Mucosa of rectum (tissue), 2 donors: ENCODE measurements around the gene FKBP3.
A peak's percentile ranks its signal among the peaks of the same experiment; 100 is the strongest.
"Not testable (repeated sequence)": the region's sequence is repeated elsewhere in the genome, so short reads cannot be mapped to it uniquely, and the experiment has no call there.

Experiments used
- H3K27ac ChIP-seq, 2 donors: one replicate each; pipeline ENCODE4 v1.7.0; 2013; ENCODE audit warnings: inconsistent platforms in 2 of 2, low read depth in 2 of 2, low read length in 2 of 2
- H3K27me3 ChIP-seq, 2 donors: one replicate each; pipeline ENCODE4 v1.7.0; 2013; ENCODE audit warnings: low read length in 2 of 2; ENCODE audit not compliant: control insufficient read depth in 2 of 2, insufficient read depth in 2 of 2
- H3K36me3 ChIP-seq, 2 donors: one replicate each; pipeline ENCODE4 v1.7.0; 2013; ENCODE audit warnings: low read length in 2 of 2; ENCODE audit not compliant: control insufficient read depth in 2 of 2, insufficient read depth in 2 of 2
- H3K4me1 ChIP-seq, 2 donors: one replicate each; pipeline ENCODE4 v1.7.0; 2013; ENCODE audit warnings: low read length in 2 of 2, mild to moderate bottlenecking in 1 of 2; ENCODE audit not compliant: control insufficient read depth in 2 of 2, insufficient read depth in 2 of 2
- H3K4me3 ChIP-seq, 2 donors: one replicate each; pipeline ENCODE4 v1.7.0; 2013; ENCODE audit warnings: low read length in 2 of 2
- H3K9ac ChIP-seq, 2 donors: one replicate each; pipeline ENCODE4 v1.7.0; 2013; ENCODE audit warnings: low read length in 2 of 2, low read depth in 1 of 2, mild to moderate bottlenecking in 1 of 2
- H3K9me3 ChIP-seq, 2 donors: one replicate each; pipeline ENCODE4 v1.7.0; 2013; ENCODE audit warnings: low read length in 2 of 2; ENCODE audit not compliant: control insufficient read depth in 2 of 2
- donor health status: healthy.
- donor health status: Normal muscosa, but diverticular disease.

Gene FKBP3

DNA sequence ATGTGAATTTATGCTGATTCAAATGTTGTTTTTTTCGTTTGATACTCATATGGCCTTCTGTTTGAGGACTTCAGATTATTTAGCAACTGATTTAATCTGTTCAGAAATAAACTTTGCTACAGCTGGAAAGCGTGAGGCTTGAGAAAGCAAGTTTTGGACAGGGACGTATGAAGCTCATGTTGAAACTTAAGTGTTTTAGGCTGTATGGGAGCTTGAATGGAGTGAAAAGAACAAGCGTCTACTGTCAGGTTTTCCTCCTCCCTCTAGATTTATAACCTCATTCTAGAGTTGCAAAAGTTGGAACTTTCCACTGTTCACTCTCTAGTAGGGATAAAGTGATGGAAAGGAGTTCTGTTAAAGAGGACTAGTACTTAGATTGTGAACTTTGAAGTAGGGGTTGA is 49.3 kb downstream of the FKBP3 start:
- Histone ChIP-seq H3K36me3 (no peaks in the 10 kb centered on the region), H3K4me1 (peaks cover 20 to 24% of the 10 kb centered on the region in 2 donors), H3K27me3 (no peaks in the 10 kb centered on the region), H3K27ac (peak overlapping the region in 1 of 2 donors; percentile 87), H3K9me3 (no peaks in the 10 kb centered on the region), H3K9ac (peak overlapping the region; percentile 15 to 92), H3K4me3 (peak overlapping the region; percentile 87 to 90)

DNA sequence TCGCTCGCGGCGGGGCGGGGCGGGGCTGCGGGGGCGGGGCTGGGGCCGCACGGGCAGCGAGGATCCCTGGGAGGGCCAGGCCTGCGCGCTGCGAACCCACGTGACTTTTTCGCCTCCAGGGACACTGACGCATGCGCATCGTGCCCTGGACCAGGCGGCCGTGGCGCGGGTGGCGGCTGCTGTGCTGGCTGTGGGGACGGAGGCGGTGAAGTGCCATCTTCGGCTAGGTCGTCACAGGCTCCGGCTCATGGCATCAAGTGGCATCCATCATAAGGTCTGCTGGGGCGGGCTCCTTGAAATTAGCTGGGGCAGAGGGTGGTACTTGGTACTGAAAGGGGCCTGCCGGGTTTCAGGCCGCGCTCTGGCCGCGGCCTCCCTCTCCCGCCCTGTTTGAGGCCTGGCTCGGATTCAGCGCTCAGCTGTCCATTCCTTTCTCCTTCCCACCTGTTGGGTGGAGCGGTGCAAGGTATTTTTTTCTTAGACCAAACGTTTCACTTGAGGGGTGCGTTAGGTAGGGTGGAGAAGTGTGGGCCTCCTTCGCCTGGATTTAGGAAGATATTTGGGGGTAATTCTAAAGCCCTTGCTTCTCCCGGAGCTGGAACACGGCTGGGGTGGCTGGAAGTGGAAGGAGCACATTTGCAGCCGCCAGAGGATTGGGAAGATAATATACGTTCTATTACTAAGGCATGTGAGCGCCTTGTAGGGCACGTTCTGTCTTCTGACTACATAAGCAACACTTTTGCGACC is 50.1 kb downstream of the FKBP3 start, which contains the start of gene PRPF39:
PRPF39 (plus strand) TSS at position 141 of the 747 bp plus-strand sequence. CDS start 11,124 bp downstream, outside the sequence.
- no peaks in the 10 kb centered on the region for H3K27me3 ChIP-seq
- peak within 1 kb of the TSS; percentile 92 for H3K9ac ChIP-seq
- peak within 1 kb of the TSS; percentile 85 to 87 for H3K27ac ChIP-seq
- H3K4me3 ChIP-seq, result peak within 1 kb of the TSS; percentile 87 to 90
- peaks cover 20 to 21% of the 10 kb centered on the region in 2 donors for H3K4me1 ChIP-seq
- no peaks in the 10 kb centered on the region for H3K9me3 ChIP-seq
- no peaks in the 10 kb centered on the region for H3K36me3 ChIP-seq

DNA sequence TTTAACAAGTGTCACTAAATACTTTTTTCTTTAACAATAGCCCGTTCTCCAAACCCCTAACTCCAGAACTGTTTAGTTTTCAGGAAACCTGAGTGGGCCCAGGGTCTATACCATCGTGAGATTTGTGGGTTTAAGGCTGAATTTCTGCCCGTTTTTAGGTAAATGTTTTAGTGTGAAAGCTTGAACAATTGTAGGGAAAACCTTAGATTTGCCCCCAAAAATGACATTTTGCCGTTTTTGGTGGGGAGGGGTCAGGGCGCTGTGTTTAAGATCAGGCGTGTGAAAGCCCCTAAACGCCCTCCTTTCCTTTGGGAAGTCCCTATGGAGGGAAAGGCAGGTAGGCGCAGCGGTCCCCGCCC is 50.7 kb downstream of the FKBP3 start:
- H3K27ac ChIP-seq, result no peak overlapping the region
- H3K27me3 ChIP-seq, result no peaks in the 10 kb centered on the region
- no peaks in the 10 kb centered on the region for H3K36me3 ChIP-seq
- peak overlapping the region; percentile 54 to 76 for H3K9ac ChIP-seq
- H3K4me1 ChIP-seq, result peaks cover 20 to 21% of the 10 kb centered on the region in 2 donors
- no peaks in the 10 kb centered on the region for H3K9me3 ChIP-seq
- H3K4me3 ChIP-seq, result peak overlapping the region; percentile 87 to 90

DNA sequence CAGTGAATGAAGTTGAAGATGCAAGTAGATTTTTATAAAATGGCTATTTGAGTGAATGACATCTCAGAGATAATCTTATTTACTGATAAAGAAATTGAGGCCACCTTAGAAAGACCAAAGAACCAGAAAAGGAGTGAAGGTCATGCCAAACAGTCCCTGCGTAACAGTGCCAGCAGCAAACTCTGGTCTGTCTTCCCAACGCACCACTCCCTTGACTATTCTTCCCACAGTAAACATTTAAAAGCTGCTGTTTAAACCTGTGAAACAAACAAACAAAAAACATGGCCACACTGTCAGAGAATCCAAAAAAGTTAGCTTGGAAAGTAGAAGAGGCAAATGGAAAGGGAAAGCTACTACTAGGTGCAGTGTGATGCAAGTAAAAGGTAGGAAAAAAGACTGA is 51.9 kb downstream of the FKBP3 start:
- Histone ChIP-seq H3K36me3 (no peaks in the 10 kb centered on the region), H3K4me1 (peaks cover 13 to 20% of the 10 kb centered on the region in 2 donors), H3K9me3 (no peaks in the 10 kb centered on the region), H3K27me3 (no peaks in the 10 kb centered on the region), H3K9ac (no peak overlapping the region), H3K27ac (no peak overlapping the region), H3K4me3 (peak overlapping the region in 1 of 2 donors; percentile 40)

DNA sequence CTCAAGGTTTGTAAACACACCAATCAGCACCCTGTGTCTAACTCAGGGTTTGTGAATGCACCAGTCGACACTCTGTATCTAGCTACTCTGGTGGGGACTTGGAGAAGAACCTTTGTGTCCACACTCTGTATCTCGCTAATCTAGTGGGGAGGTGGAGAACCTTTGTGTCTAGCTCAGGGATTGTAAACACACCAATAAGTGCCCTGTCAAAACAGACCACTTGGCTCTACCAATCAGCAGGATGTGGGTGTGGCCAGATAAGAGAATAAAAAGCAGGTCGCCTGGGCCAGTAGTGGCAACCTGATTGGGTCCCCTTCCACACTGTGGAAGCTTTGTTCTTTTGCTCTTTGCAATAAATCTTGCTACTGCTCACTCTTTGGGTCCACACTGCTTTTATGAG is 53.2 kb downstream of the FKBP3 start:
- not testable (repeated sequence) for H3K4me3 ChIP-seq, H3K27me3 ChIP-seq, H3K27ac ChIP-seq, H3K9ac ChIP-seq, H3K36me3 ChIP-seq, H3K9me3 ChIP-seq
- H3K4me1 ChIP-seq, result peaks cover 13 to 17% of the 10 kb centered on the region in 2 donors

DNA sequence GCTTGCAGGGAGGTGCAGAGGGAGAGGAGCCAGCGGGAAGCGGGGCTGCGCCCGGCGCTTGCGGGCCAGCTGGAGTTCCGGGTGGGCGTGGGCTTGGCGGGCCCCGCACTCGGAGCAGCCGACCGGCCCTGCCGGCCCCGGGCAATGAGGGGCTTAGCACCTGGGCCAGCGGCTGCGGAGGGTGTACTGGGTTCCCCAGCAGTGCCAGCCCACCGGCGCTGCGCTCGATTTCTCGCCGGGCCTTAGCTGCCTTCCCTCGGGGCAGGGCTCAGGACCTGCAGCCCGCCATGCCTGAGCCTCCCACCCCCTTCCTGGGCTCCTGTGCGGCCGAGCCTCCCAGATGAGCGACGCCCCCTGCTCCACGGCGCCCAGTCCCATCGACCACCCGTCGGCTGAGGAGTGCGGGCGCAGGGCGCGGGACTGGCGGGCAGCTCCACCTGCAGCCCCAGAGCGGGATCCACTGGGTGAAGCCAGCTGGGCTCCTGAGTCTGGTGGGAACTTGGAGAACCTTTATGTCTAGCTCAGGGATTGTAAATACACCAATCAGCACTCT is 53.8 kb downstream of the FKBP3 start:
- H3K27me3 ChIP-seq, H3K9me3 ChIP-seq, H3K36me3 ChIP-seq, H3K27ac ChIP-seq, H3K4me3 ChIP-seq, H3K9ac ChIP-seq: not testable (repeated sequence)
- H3K4me1 ChIP-seq, result peaks cover 11 to 14% of the 10 kb centered on the region in 2 donors

DNA sequence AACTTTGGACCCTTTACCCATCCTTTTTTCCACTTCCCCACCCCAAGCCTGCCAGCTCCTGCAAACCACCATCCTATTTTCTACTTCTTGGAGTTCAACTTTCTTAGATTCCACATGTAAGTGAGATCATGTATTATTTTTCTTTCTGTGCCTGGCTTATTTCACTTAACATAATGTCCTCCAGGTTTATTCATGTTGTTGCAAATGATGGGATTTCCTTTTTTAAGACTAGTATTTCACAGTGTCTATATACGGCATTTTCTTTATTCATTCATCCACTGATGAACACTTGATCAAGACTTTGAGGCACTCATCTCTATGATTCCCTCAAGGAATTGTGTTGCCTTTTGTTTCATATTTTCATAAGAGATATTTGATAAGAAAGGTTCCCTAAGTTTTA is 56.0 kb downstream of the FKBP3 start:
- Histone ChIP-seq H3K9me3 (no peaks in the 10 kb centered on the region), H3K9ac (no peak overlapping the region), H3K4me1 (peaks cover 3 to 4% of the 10 kb centered on the region in 2 donors), H3K27me3 (no peaks in the 10 kb centered on the region), H3K36me3 (no peaks in the 10 kb centered on the region), H3K4me3 (no peak overlapping the region), H3K27ac (no peak overlapping the region)

DNA sequence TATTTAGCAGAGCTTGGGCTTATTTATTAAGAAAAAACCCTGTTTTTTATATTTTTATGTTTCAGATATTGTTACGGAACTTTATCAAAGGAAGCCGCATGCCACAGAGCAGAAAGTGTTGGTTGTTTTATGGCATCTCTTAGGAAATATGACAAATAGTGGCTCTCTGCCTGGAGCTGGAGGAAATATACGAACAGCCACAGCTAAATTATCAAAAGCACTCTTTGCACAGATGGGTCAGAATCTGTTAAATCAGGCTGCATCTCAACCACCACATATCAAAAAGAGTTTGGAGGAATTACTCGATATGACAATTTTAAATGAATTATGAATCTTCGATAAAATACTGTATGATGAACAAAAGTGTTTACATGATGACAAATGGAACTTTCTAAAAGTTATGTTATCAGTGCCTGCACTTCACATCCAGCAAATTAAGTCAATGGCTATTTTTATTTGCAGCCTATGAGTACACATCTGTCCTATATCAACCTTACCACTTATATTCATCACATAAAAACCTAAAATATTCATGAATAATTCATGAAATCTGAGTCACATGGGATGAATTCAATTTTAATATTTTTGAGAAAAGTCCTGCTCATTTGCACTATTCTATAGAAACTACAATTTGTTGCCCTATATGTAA is 60.9 kb downstream of the FKBP3 start:
- Histone ChIP-seq H3K27ac (no peak overlapping the region), H3K4me1 (no peaks in the 10 kb centered on the region), H3K9ac (no peak overlapping the region), H3K27me3 (no peaks in the 10 kb centered on the region), H3K9me3 (no peaks in the 10 kb centered on the region), H3K4me3 (no peak overlapping the region), H3K36me3 (peaks cover 0 to 2% of the 10 kb centered on the region in 2 donors)

DNA sequence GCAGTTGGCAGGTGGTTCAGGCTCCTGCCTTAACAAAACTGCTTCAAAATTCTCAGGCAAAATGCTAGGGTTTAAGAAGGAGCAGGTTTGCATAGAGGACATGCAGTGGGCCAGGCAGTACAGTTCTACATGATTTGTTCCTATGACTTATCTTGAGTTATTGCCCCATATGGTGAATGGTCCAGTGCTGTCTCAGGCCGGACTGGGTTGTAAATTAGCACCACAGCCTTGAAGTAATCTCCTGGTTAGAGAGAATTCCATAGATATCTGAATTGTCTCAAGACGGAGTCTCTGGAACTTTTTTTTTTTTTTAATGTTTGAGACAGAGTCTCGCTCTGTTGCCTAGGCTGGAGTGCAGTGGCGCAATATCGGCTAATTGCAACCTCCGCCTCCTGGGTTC is 62.2 kb downstream of the FKBP3 start:
- no peaks in the 10 kb centered on the region for H3K27me3 ChIP-seq
- no peaks in the 10 kb centered on the region for H3K9me3 ChIP-seq
- no peak overlapping the region for H3K9ac ChIP-seq
- no peak overlapping the region for H3K27ac ChIP-seq
- H3K4me3 ChIP-seq, result no peak overlapping the region
- H3K4me1 ChIP-seq, result no peaks in the 10 kb centered on the region
- H3K36me3 ChIP-seq, result peaks cover 0 to 2% of the 10 kb centered on the region in 2 donors

DNA sequence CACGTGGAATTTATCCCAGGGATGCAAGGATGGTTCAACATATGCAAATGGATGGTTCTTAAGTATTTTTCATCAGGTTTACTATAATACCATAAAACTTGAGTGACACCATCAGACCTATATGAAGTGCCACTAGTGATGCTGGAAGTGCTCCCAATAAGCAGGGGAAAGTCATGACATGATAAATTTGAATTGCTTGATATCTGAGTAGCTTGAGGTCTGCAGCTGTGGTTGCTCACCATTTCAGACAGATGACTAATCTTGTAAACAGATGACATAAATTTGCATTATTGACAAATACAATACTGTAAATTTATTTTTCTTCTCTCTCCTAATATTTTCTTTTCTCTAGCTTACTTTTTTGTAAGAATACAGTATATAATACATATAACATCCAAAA is 64.1 kb downstream of the FKBP3 start:
- H3K4me3 ChIP-seq, result no peak overlapping the region
- peaks cover 0 to 2% of the 10 kb centered on the region in 2 donors for H3K36me3 ChIP-seq

More for the DNA sequence above, 64.1 kb downstream of the FKBP3 start:
- Histone ChIP-seq H3K27me3 (no peaks in the 10 kb centered on the region), H3K27ac (no peak overlapping the region), H3K9ac (no peak overlapping the region), H3K4me1 (no peaks in the 10 kb centered on the region), H3K9me3 (no peaks in the 10 kb centered on the region)
